ENCODE results near the gene MRPS14.
A peak's percentile ranks its signal among the peaks of the same experiment; 100 is the strongest.
"Not testable (repeated sequence)": the region's sequence is repeated elsewhere in the genome, so short reads cannot be mapped to it uniquely, and the experiment has no call there.

The MRPS14 gene

GRCh38 chr1:175023043-175023921, at the start of gene MRPS14:
MRPS14 (minus strand) TSS chr1:175023425; CDS start chr1:175023408, 17 bp downstream.
- peak; percentile 99 for DNase-seq (ENCODE audit: low read depth, low spot score)

GRCh38 chr1:175072099-175072951, 49.1 kb upstream of the MRPS14 start:
- DNase-seq (ENCODE audit: low read depth, low spot score): peak; percentile 83

- no peak for DNase-seq (ENCODE audit: low read depth, low spot score)
These were observed 48.2 kb upstream of the MRPS14 start for GRCh38 chr1:175071276-175071943.

GRCh38 chr1:175070818-175071217, 47.6 kb upstream of the MRPS14 start:
- no peak for DNase-seq (ENCODE audit: low read depth, low spot score)

- DNase-seq (ENCODE audit: low read depth, low spot score): no peak
These were observed 44.3 kb upstream of the MRPS14 start, which contains the start of gene TNN for GRCh38 chr1:175067362-175068106. TNN (plus strand) TSS chr1:175067833; CDS start chr1:175077419, 9,586 bp downstream.

- no peak for DNase-seq (ENCODE audit: low read depth, low spot score)
These were observed 39.6 kb upstream of the MRPS14 start for GRCh38 chr1:175062858-175063257.

GRCh38 chr1:175062339-175062738, 39.1 kb upstream of the MRPS14 start:
- DNase-seq (ENCODE audit: low read depth, low spot score): no peak

- no peak for DNase-seq (ENCODE audit: low read depth, low spot score)
These were observed 31.5 kb upstream of the MRPS14 start for GRCh38 chr1:175054736-175055135.

- no peak for DNase-seq (ENCODE audit: low read depth, low spot score)
These were observed 27.8 kb upstream of the MRPS14 start for GRCh38 chr1:175050992-175051391.

- DNase-seq (ENCODE audit: low read depth, low spot score): no peak
These were observed 22.3 kb upstream of the MRPS14 start for GRCh38 chr1:175045519-175045918.

- no peak for DNase-seq (ENCODE audit: low read depth, low spot score)
These were observed 21.9 kb upstream of the MRPS14 start for GRCh38 chr1:175045097-175045496.

GRCh38 chr1:175044591-175044990, 21.4 kb upstream of the MRPS14 start:
- not testable (repeated sequence) for DNase-seq (ENCODE audit: low read depth, low spot score)

GRCh38 chr1:175043824-175044223, 20.6 kb upstream of the MRPS14 start:
- DNase-seq (ENCODE audit: low read depth, low spot score): peak; percentile 3

GRCh38 chr1:175042650-175043049, 19.4 kb upstream of the MRPS14 start:
- DNase-seq (ENCODE audit: low read depth, low spot score): no peak

GRCh38 chr1:175040324-175040879, 17.2 kb upstream of the MRPS14 start:
- DNase-seq (ENCODE audit: low read depth, low spot score): no peak

- DNase-seq (ENCODE audit: low read depth, low spot score): no peak
These were observed 14.2 kb upstream of the MRPS14 start for GRCh38 chr1:175037416-175037815.

GRCh38 chr1:175036476-175036875, 13.3 kb upstream of the MRPS14 start:
- no peak for DNase-seq (ENCODE audit: low read depth, low spot score)

- peak; percentile 12 for DNase-seq (ENCODE audit: low read depth, low spot score)
These were observed 12.6 kb upstream of the MRPS14 start for GRCh38 chr1:175035865-175036264.

GRCh38 chr1:175034775-175035174, 11.6 kb upstream of the MRPS14 start:
- DNase-seq (ENCODE audit: low read depth, low spot score): no peak

GRCh38 chr1:175033953-175034352, 10.7 kb upstream of the MRPS14 start:
- no peak for DNase-seq (ENCODE audit: low read depth, low spot score)

GRCh38 chr1:175024773-175025172, 1.5 kb upstream of the MRPS14 start:
- no peak for DNase-seq (ENCODE audit: low read depth, low spot score)

Measured in astrocyte of the hippocampus (primary cell).